Fibroblast of peridontal ligament (primary cell): ENCODE data around the gene GPRC5C.
"Not testable (repeated sequence)": the region's sequence is repeated elsewhere in the genome, so short reads cannot be mapped to it uniquely, and the experiment has no call there.

Experiments used
- DNase-seq: peaks from one replicate; pipeline ENCODE4 v3.0.0-alpha.2; 2010; ENCODE audit errors: extremely low read depth

GPRC5C gene

DNA sequence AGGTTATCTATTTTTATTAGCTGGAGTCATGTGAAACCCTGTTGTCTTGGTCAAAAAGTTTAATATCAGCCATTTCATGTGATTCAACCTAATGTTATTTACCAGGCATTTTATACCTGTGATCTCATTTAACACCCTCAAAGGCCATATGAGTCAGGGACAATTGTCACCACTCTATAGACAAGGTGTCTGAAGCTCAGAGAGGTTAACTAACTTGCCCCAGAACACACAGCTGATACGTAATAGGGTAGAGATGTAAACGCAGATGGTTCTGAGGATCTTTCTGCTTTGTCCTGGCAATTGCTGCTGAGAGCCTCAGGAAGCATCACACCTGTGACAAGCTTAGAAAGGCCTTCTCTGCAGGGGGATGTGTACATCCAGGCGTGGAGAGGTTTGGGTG, 39.5 kb downstream of the GPRC5C start:
- DNase-seq: no peak

DNA sequence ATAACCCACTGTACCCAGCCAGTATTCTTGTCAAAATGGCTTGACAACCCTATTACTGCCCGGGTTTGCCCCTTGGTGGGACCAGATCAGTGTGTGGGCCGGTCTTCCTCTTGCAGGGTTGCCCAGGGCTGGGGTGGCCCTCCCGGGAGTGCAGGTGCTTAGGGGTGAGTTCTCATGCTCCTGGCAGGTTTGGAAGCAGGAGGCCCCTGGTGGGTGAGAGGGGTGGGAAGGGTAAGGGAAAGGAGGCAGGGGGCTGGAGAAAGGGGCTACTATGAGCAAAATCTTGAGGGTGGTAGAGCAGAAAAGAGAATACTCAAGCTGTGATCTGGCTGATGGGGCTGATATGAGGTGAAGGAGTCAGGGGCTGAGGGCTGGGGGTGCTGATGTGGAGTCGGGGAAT, 41.0 kb downstream of the GPRC5C start:
- no peak for DNase-seq

DNA sequence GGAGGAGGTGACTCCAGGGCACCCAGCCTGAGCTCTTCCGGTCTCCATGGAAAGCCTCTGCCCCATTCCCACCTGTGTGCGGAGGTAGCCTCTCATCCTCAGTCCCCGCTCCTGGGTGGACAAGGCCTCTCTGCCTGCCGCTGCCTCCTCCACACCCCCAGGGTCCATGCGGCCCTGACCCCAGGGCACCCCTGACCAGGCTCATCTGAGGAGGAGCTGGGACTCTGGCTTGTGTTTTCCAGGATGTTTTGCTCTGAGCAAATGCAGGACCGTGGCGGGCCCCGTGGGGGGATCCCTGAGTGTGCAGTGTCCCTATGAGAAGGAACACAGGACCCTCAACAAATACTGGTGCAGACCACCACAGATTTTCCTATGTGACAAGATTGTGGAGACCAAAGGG, 41.4 kb downstream of the GPRC5C start:
- DNase-seq: no peak

DNA sequence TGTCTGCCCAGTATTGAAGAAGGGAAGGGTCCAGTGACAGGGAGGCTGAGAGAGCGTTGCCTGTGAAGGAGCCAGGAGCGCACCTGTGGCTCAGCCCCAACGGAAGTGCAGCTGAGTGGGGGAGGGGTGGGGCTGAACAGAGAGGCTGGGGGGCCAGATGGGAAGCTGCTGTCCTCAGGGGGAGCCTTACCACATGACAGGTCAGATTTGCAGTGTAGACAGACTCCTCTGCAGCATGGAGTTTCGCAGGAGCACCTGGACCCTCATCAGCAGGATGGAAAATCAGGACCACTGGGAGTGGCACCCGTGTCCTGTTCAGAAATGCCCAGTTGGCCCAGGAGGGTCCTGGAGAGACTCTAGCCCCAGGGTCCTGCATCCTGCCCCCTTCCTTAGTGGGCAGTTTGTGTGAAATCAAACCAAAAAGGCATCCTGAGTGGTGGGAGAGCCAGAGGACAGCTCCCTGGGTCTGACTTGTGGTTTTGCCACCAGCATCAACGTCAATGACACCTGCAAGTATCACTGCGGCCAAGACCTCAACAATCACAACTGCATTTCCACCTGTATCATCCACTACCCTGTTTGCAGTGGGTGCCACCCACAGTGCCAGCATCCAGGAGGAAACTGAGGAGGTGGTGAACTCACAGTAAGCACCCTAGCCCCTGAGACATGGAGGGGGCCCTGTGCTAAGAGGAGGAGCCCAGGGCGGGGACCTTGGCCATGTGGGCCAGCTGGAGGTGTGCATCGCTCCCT, 42.3 kb downstream of the GPRC5C start:
- no peak for DNase-seq

DNA sequence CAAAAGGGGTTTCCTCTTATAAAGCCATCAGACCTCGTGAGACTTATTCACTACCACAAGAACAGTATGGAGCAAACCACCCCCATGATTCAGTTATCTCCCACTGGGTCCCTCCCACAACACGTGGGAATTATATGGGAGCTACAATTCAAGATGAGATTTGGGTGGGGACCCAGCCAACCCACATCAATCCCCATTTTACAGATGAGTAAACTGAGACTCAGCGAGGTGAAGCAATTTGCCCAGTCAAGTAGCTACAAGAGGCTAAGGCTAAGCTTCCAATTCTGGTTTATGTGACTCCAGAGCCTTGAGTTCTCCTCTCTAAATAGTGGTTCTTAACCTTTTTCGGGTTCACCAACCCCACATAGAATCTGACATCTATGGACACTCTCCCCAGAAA, 43.3 kb downstream of the GPRC5C start:
- DNase-seq: no peak

DNA sequence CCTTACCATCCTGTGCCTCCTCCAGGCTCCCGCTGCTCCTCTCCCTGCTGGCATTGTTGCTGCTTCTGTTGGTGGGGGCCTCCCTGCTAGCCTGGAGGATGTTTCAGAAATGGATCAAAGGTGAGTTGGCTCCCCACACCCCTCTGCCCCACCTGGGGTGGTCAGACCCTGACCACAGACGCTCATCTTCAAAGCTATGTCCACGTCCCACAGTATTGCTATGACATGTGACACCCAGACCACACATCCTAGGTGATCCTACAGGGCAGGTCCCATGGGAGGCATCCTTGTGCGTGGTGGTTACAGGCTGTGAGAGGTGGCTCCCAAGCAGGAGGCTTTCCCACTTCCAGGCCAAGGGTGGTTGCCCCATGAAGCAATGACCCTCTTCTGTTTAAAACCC, 45.5 kb downstream of the GPRC5C start:
- DNase-seq: no peak

DNA sequence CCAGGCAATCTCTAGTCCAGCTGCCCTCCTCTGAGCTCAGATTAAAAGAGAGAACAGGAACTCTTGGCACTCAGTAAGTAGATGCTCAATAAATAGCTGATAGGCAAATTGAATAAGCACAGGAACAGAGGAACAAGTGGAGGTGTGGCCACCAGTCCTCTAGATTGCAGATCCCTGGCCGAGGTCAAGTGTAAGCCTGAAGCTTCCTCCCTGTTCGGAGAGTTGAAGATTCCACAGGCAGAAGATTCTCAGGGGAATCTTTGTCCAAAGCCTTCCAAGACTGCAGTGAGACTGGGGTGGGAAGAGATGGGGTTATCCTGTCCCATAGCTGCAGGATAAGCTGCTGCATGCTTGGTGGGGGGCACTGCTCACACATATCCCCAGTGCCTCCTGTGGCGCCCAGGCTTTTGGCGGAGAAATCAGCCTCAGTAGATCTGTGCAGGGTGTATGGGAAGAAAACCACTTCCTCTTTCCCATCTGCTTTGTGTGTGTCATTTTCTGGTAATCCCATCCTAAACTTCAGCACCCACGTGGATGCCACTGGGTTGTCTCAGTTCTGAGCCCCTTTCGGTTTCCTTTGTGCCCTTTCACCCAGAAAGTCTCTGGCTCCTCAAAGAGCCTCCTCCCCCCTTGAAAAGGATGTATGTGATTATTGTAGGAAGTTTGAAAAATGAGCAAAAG, 46.7 kb downstream of the GPRC5C start:
- no peak for DNase-seq

DNA sequence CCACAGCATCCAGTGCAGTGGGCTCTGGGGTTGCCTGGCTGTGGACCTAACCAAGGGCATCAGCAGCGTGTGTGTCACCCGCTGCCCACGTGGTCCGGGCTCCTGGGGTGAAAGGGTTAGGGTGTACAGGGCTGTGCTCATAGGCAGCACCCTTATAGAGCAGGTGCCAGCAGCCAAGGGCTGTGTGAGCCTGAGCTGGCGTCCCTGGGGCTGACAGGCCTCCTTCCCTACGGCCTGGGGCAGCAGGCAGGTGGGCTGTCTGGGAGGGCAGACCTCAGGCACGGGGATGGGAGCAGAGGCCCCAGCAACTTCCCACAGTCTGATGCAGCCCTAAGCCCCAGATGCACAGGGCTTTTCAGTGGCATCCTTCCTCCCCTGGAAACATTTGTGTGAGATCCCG, 48.4 kb downstream of the GPRC5C start:
- DNase-seq: no peak

DNA sequence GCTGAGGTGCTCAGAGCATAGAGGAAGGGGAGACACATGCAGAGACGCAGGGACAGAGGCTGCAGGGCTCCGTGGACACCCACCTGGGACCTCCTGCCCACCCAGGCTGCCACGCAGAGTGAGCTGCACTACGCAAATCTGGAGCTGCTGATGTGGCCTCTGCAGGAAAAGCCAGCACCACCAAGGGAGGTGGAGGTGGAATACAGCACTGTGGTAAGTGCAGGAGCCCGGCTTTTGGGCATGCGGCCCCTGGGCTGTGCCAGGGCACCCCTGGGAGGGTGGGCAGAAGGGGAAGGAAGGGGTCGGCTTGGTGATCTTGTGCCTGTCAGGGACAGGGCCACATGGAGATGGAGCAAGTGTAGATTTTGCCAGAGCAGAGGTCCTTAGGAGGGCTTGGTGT, 49.7 kb downstream of the GPRC5C start:
- no peak for DNase-seq

DNA sequence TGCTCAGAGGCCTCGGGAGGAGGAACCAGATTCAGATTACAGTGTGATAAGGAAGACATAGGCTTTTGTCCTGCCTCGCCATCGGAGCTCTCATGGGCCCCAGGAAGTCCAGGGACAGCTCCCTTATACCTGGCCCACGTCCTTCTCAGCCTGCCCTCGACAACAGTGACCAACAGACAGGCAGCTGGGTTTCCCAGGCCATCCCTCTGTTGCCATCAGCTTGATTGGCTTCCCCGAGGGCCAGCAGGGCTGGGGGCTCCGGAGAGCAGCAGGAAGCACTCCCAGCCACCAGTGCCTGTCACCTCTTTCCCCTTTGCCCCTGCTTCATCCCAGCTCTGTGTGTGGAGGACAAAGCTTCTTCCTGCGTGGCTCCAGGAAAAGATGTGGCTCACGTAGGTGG, 52.2 kb downstream of the GPRC5C start:
- no peak for DNase-seq

DNA sequence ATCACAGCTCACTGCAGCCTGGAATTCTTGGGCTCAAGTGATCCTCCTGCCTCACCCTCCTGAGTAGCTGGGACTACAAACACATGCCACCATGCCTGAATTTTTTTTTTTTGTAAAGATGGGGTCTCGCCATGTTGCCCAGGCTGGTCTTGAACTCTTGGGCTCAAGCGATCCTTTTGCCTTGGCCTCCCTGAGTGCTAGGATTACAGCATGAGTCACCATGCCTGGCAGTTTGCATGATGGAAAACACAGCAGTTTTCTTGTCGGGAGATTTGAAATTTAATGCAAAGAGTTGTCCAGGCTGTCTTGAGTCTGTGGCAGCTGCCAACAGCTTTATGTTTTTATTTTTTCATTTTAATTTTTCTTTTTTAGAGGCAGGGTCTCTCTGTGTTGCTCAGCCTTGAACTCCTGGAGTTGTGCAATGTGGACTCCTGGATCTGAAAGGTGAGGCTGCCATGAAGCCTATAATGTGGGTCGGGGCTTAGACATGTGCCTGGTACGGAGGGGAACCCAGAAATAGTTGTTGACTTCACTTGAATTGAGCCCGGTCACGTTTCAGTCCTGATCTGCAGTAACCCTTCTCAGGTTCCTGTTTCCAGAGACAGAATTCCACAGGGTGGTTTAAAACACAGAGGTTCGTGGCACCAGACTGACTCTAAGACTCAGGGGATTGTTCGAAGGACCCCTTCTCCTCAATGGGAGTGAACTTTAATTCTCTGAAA, 53.3 kb downstream of the GPRC5C start:
- no peak for DNase-seq

DNA sequence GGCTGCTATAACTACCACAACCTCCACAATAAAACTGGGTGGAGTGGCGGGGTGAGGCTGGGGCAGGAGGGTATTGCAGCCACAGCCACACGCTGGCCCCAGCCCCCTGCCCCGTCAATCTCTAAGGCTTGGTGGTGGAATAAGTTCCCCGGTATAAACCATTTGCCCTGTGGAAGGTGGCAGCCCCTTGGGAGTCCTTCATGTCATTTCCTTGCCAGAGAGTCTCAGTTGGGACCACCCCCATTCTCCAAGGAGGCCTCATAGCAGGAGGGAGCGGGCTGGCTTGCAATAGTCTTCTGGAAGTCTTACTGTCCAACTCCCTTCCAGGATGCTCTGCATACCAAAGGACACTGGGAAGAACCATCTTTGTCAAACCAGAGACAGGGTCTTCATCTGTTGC, 54.0 kb downstream of the GPRC5C start:
- DNase-seq: no peak

DNA sequence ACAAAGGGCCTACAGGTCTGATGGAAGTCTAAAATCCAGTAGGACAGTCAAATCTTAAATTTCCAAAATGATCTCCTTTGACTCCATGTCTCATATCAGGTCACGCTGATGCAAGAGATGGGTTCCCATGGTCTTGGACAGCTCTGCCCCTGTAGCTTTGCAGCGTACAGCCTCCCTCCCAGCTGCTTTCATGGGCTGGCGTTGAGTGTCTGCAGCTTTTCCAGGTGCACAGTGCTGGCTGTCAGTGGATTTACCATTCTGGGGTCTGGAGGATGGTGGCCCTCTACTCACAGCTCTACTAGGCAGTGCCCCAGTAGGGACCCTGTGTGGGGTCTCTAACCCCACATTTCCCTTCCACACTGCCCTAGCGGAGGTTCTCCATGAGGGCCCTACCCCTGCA, 56.4 kb downstream of the GPRC5C start:
- not testable (repeated sequence) for DNase-seq

DNA sequence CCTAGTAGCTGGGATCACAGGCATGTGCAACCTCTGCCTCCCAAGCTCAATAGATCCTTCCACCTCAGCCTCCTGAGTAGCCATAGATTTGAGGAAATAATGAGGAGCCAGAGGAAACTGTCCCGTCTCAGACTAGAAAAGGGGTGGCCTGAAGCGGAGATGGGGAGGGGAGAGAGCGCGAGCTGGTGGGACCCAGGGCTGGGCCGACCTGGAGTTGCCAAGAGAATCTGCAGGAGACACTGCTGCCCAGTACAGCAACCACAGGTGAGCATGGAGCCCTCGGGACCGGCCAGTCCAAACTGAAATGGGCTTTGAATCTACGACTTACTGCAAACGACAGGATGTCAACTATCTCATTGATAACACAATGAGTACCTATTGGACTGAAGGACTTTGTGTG, 58.8 kb downstream of the GPRC5C start:
- no peak for DNase-seq

DNA sequence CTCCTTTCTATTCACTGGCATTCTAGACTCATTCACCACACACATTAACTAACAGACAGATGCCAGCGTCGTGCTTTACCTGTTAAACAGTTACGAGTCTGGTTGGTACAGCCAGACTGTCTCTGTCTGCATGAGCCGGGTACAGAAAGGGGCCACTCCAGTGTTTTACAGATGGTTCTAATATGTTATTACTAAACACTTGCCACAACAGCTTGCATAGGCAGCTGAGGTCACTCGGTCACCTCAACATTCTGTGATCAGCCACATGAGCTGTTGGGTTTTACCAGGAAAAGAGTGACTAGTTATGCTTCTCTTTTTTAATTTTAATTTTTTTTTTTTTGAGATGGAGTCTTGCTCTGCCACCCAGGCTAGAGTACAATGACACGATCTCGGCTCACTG, 59.7 kb downstream of the GPRC5C start:
- no peak for DNase-seq

DNA sequence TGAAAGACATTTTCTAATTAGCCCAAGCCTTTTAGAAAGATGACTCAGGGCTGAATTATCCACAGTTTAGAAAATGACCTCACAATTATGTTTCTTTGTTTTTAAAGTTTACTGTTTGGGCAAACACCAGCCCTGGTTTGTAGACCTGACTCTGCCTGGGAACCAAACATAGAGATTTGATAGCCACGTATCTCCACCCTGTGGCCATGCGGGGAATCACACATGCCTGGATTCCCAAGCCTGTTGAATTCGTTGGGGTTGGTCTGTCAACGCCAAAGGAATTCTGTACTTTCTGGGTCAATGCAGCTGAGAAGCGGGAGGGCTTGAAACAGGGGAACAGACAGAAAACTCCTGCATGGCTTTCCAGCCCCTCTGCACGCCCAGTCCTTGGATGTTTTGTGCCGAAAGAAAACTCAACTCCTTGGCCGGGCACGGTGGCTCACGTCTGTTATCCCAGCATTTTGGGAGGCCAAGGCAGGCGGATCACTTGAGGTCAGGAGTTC, 61.5 kb downstream of the GPRC5C start:
- DNase-seq: peak; percentile 22
